CD4-positive, alpha-beta T cell treated with Interleukin-6 at 100 ng/mL for 8 hours (primary cell): ENCODE data around the gene ATXN7L2.

Experiments
- DNase-seq: peaks from one replicate; pipeline ENCODE4 v3.0.0-alpha.2; 2020; ENCODE audit warnings: mixed read lengths, low spot score

ATXN7L2 gene

GRCh38 chr1:109497449-109498160 is 13.9 kb downstream of the ATXN7L2 start:
- no peak for DNase-seq

GRCh38 chr1:109498161-109498801 is 14.6 kb downstream of the ATXN7L2 start:
- DNase-seq: no peak

GRCh38 chr1:109499081-109499480 is 15.4 kb downstream of the ATXN7L2 start:
- DNase-seq: no peak

- DNase-seq: peak; percentile 62
Measured at GRCh38 chr1:109499661-109500536, 16.2 kb downstream of the ATXN7L2 start.

- DNase-seq: no peak
Measured at GRCh38 chr1:109500941-109501381, 17.3 kb downstream of the ATXN7L2 start.

- DNase-seq: peak; percentile 17
Measured at GRCh38 chr1:109501644-109502363, 18.1 kb downstream of the ATXN7L2 start.

GRCh38 chr1:109502364-109502851 is 18.7 kb downstream of the ATXN7L2 start:
- DNase-seq: peak; percentile 76

- peak; percentile 32 for DNase-seq
Measured at GRCh38 chr1:109503935-109504334, 20.2 kb downstream of the ATXN7L2 start.

- DNase-seq: no peak
Measured at GRCh38 chr1:109504974-109505373, 21.3 kb downstream of the ATXN7L2 start.

GRCh38 chr1:109508001-109508872 is 24.5 kb downstream of the ATXN7L2 start:
- no peak for DNase-seq

GRCh38 chr1:109508873-109509175 is 25.1 kb downstream of the ATXN7L2 start:
- DNase-seq: no peak

GRCh38 chr1:109509176-109510134 is 25.8 kb downstream of the ATXN7L2 start, which contains the start of gene AMIGO1:
Gene AMIGO1, minus strand, starts transcription at chr1:109509727. Its CDS starts 815 bp downstream, at chr1:109508912.
- DNase-seq: peak; percentile 59

- no peak for DNase-seq
Measured at GRCh38 chr1:109513110-109513710, 29.5 kb downstream of the ATXN7L2 start.

- no peak for DNase-seq
Measured at GRCh38 chr1:109514846-109515245, 31.1 kb downstream of the ATXN7L2 start.

- no peak for DNase-seq
Measured at GRCh38 chr1:109516872-109517271, 33.2 kb downstream of the ATXN7L2 start.

- no peak for DNase-seq
Measured at GRCh38 chr1:109517337-109517736, 33.6 kb downstream of the ATXN7L2 start.

- no peak for DNase-seq
Measured at GRCh38 chr1:109521002-109521951, 37.6 kb downstream of the ATXN7L2 start.

GRCh38 chr1:109522026-109522425 is 38.3 kb downstream of the ATXN7L2 start:
- DNase-seq: no peak
